GM21723 (cell line): ENCODE measurements around the gene DIAPH2.

Experiments
- ATAC-seq: cut with Tn5 transposase; IDR thresholded peaks from one replicate; pipeline ENCODE4 v1.9.1; 2021; ENCODE audit warnings: mild to moderate bottlenecking, moderate library complexity; ENCODE audit not compliant: unreplicated experiment

The DIAPH2 gene

DNA sequence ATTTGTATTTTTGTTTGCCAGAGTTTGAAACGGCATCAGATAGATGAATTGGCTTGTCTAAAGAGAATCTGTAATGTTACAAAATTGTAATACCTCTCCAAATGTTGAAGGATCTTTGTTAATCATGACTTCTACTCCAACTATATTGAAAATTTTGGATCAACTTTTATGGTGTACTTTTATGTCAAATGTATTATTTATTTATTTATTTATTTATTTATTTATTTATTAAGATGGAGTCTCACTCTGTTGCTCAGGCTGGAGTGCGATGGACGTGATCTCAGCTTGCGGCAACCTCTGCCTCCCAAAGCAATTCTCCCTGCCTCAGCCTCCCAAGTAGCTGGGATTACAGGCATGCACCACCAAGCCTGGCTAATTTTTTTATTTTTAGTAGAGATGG is 235.0 kb downstream of the DIAPH2 start:
- no peak for ATAC-seq

DNA sequence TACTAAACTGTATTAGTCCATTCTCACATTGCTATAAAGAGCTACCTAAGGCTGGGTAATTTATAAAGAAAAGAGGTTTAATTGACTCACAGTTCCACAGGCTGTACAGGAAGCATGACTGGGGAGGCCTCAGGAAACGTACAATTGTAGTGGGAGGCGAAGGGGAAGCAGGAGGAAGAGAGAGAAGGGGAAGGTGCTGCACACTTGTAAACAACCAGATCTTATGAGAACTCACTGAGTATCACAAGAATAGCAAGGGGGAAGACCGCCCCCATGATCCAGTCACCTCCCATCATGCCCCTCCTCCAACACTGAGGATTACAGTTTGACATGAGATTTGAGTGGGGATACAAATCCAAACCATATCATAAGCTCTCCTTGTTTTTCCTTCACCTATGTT is 239.9 kb downstream of the DIAPH2 start:
- no peak for ATAC-seq

DNA sequence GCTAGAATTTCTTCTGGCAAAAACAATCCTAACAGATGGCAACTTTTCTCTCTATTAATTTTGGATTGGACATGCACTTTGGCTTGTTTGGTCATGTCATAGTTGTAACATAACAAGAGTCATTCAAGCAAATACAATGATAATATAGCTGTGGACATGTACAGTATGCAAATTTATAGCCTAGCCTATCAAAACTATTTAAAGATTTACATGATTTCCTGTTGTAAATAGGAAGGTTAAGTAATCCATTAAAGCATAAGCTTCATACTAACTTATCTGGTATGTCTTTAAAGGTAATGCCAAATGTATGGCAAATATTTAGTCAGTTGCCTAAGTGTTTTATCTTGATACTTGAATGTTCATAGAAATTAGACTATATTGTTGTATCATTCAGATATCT is 244.4 kb downstream of the DIAPH2 start:
- ATAC-seq, result no peak

DNA sequence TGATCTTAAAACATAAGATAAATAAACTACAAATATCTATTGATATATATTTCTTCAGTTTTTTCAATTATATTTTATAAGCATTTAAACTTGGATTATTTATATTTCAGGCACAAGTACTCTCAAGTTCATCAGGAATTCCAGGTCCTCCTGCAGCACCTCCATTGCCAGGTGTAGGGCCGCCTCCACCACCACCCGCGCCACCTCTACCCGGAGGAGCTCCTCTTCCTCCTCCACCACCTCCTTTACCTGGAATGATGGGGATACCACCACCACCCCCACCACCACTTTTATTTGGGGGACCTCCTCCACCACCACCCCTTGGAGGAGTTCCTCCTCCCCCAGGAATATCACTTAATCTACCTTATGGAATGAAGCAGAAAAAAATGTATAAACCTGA is 273.1 kb downstream of the DIAPH2 start:
- no peak for ATAC-seq

DNA sequence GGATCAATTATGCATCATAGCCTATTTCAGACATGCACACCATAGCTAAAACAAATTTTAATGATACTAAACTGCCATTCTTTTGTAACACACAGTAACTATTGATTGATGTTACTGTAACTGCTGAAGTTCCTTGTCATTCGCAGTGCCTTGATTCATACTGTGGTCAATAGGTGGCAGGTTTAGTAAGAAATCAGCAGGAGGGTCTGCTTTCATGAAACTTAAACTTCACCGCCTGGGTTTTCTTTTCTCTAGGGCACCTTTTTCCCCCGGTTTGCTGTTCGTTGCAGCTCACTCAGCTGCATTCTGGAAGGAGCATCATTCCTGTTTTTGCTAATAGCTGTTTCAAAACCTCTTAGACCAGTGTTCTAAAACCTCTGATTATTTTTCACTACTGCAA is 287.2 kb downstream of the DIAPH2 start:
- no peak for ATAC-seq

DNA sequence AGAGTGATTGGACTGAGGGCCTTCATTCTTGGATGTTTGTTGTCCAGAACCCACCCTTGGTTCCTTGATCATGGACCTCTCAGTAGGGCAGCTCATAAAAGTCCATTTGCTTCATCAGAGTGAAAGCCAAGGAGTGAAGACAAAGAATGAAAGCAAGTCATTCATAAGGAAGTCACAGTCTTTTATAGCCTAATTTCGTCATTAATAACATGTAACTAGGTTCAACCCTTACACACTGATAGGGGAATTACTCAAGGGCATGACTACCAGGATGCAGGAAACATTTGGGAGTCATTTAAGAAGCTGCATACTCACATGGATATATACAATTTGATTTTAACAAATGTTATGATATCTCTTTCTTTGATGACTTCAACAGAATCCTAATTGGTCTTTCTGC is 294.3 kb downstream of the DIAPH2 start:
- no peak for ATAC-seq

DNA sequence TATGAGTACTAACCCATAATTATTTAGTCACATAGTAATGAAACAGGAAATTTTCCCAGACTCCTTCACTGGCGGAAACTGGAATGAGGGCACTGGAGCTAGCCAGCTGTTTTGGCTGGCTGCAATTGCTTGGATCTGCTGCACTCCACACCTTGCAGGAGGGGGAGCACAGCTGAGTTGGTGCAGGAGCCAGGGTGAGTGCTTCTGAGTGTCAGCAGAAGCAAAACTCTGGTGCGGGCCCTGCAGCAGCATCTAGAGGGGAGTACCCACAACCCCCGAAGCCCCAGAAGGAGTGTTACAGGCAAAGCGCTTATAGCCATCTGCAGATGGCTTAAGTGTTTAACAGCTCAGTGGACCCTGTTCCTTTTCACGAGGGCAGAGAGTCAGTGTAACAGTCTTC is 295.1 kb downstream of the DIAPH2 start:
- ATAC-seq, result no peak

DNA sequence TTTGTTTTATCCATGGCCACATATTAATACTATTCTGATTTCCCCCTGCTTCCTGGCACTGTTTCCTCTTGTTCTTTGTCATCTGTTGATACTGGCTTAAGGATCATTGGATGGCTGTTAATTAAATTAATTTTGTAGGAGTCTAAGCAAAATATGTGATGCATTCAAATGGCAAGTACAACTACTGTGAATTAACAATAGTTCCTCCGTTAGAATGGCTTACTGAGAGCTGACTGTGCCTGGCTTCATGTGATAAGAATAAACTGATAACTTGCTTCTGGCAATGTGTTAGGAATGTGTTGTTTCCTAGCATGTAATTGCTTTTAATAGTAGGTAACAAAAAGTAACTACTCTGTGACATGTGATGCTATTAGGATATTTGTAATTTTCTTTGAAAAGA is 297.5 kb downstream of the DIAPH2 start:
- no peak for ATAC-seq

DNA sequence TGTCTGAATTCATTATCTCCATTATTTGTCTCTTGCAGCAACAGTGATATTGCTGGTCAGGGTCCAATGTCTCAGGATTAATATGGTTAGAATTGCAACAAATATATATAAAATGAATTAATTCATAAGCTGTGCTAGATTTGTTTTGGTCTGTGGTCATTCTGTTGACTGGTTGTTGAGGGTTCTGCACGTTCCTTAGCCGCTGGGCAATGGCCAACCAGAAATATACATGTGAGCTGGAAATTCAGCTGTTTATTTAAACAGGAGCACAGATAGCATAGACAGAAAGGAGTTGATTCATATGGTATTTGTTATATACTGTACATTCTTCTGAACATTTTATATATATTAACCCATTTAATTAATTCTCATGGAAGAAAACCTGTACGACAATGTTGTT is 299.9 kb downstream of the DIAPH2 start:
- ATAC-seq, result no peak

DNA sequence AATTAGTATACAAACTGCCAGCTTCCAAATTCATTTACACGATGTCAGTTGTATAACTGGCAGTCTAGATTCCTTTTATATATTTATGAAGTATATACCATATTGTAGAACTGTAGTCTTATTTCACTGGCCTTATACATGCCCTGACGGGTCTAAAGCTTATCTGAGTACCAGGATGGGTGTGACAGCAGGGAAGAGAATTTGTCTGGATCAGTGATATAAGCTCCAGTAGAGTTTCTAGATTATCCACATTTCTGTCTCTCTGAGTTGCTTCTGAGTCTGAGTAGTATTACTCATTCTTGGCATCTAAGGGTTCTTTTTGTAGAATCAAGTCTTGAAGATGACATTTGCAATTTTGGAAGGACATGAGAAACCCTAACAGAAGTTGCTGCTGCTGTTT is 300.4 kb downstream of the DIAPH2 start:
- ATAC-seq, result no peak

DNA sequence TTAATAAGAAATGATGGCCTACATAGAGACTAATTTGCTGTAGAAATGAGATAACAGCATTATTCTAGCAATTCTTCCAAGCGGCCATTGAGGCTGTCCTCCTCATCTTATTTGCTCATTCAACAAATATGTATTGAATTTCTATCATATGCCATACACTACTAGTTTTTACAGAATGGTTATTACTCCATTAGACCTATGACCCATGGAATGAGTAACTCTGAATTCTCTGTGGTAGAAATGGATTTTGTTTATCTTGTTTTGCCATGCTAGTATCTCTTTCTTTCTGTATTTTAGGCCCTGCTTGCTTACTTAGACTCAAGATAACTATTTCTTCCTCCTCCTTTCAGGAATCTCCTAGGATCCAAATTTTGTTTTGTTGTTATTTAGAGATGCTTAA is 302.6 kb downstream of the DIAPH2 start:
- ATAC-seq, result no peak

DNA sequence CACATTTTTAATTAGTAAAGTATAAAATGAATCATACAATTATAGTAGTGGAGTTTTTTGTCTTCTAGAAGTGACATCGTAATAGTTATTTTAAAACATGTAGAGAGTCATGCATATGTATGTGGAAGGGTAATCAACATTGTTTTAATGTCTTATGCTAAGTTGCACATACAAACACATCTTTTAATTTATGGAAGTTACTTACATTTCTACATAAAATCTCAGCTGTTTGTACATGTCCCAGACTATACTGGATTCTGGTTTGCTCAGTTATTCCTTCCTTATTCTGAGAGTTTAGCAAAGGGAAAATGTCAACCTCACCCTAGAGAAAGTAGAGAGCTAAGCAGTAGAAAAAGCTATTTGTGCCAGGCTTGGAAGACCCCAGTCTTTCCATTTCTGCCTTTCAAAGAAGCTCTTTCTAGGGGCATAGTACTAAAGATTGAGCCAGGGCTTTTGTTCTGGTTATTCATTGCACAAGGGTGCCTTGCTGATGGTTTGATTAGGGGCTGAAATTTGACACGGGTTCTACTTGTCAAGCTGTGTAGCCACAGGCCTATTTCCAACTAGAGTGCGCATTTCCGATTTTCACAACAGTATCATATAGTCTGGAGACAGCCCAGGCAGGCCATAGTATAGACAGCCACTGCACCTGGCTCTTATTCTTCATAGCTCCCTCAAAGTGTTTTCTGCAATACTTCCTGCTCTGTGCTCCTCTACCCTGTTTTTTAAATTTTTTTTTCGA is 305.4 kb downstream of the DIAPH2 start:
- no peak for ATAC-seq

DNA sequence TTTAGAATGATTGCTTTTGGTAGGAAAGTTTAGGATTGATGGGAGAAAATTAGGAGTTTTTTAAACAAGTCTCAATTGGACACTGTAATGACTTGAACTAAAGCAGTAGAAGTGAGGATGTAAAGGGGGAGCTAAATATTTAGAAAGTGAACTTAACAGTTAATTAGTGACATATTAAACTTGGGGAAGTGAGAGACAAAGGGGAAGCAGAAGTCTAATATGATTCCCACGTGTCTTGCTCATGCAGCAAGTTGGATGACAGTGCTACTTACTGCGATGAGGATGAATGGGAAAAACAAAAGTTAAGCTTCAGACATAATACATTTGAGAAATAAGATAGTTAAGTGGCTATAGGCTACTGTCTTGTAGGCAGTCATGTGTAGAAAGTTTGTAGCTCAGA is 309.5 kb downstream of the DIAPH2 start:
- ATAC-seq, result no peak

DNA sequence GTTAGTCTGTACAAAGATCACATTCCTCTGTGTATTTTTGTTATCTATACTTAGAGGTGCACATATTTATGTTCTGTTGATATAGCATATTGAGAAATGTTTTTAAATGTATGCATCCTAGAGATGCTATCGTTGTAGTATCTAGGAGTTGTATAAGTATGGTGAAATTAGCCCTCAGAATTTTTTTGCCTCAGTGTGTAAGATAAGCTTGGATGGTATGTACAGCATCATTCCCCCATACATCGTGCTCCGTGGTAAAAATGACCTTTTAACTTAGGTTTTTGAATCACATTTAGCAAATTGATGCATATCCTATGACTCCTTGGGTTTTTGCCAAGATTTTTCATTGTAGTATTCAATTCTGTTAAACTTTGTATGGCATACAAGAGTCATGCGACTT is 312.6 kb downstream of the DIAPH2 start:
- no peak for ATAC-seq

DNA sequence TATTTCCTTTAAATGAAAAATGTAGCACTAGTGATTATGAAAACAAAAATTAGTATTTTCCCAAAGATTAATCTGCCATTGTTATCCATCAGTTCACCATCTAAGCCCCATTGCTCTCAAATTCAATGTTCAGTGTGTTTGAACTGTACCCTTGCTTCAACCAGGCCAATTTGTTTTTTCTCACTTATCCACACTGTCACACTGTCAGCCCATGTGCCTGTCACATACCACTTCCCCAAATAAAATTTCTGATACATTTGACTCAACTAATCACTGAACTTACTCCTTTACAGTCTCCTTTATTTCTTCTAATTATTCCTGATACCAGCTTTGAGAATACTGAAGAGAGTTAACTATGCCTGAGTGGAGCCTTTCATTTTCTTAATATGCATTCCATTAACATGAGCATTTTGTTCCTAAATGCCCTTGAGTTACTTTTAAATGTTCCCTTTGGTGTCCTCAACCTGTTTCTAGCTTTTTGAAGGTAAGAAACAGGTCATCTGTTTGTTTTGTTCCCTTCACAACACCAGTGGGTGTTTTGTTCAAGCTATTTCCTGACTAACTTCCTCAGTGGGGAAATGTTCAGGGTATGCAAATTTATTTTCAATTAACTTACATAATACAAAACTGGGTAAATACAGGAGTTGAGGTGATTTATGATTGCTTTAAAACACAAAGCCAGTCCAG is 316.2 kb downstream of the DIAPH2 start:
- no peak for ATAC-seq

DNA sequence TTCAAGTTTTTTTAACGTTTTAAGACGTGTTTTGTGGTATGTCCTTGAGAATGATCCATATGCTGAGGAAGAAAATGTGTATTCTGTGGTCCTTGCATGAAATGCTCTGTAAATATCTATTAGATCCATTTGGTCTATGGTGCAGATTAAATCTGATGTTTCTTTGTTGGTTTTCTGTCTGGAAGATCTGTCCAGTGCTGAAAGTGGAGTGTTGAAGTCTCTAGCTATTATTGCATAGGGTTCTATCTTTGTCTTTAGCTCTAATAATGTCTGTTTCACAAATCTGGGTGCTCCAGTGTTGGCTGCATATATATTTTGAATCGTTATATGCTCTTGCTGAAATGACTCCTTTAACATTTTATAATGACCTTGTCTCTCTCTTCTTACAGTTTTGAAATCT is 321.5 kb downstream of the DIAPH2 start:
- no peak for ATAC-seq

DNA sequence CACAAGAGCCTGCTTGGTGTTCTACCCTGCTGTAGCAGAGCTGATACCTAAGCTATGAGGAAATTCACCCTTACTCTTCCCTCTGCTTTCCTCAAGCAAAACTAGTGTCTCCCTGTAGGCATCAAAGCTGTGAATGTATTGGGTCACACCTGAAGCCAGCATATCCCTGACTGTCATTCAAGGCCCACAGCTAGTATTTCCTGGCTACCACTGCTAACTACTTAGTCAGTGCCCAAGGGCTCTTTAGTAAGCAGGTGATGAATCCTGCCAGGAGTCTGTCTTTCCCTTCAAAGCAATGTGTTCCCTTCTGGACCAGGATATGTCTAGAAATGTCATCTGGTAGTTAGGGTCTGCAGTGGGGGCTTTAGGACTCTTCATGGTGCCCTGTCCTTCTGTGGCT is 324.7 kb downstream of the DIAPH2 start:
- ATAC-seq, result no peak

DNA sequence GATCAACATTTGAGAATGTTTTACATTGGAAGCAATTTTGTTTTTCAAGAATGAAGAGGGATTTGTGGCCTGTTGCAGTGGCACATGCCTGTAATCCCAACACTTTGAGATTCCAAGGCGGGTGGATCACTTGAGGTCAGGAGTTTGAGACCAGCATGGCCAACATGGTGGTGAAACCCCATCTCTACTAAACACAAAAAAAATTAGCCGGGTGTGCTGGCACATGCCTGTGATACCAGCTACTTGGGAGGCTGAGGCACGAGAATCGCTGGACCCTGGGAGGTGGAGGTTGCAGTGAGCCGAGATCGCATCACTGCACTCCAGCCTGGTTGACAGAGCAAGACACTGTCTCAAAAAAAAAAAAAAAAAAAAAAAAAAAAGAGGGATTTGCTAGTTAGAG is 326.9 kb downstream of the DIAPH2 start:
- no peak for ATAC-seq

DNA sequence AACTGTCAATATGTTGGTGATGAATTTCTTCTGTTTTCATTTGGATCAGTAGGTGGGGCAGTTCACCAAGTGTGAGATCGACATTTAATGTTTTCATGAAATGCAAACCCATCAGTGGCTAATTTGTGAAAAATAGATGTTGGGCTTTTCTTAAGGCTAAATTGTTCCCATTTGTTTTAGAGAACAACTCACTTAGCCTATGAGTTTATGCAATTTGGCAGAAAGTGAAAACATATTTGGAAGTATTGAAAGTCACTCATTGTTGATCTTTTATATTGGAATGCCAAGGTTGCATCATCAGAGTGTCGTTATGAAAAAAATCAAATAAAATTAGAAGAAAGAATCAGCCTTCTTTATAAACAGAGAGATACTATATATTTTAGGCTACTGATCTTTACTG is 331.5 kb downstream of the DIAPH2 start:
- no peak for ATAC-seq

DNA sequence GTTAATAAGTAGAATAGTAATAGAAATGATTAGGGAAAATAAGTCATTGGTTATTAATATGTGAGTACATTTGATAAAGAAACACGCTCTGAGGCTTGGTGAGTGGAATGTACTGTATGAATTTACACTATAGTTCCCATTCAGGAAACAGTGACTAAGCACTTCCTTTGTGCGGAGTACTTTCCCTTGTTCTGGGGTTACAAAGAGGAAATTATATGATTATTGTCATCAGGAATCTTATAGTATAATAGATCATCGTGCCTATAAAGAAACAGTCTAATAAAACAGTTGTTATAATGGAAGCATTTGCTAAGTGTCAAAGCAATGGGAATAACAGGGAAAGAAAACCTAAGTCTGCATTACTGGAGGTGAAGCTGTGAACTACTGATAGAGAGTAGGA is 337.0 kb downstream of the DIAPH2 start:
- ATAC-seq, result no peak

DNA sequence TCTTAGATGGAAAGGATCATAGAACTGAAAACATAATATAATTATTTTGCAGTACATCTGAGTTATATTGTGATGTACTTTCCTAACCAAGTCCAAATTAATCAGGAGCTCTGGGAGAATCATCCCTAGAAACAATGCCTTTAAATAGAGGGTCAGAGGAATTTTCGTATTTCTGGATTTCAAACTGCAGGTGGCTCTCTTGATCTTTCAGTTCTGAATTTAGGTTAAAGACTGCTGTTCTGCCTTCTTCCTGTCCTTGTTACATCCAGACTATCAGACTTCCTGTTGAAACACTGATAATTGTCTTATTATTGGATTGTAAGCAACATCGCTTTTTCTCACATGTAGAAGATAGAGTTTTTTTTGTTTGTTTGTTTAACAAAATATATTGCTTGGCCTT is 341.8 kb downstream of the DIAPH2 start:
- ATAC-seq, result no peak

DNA sequence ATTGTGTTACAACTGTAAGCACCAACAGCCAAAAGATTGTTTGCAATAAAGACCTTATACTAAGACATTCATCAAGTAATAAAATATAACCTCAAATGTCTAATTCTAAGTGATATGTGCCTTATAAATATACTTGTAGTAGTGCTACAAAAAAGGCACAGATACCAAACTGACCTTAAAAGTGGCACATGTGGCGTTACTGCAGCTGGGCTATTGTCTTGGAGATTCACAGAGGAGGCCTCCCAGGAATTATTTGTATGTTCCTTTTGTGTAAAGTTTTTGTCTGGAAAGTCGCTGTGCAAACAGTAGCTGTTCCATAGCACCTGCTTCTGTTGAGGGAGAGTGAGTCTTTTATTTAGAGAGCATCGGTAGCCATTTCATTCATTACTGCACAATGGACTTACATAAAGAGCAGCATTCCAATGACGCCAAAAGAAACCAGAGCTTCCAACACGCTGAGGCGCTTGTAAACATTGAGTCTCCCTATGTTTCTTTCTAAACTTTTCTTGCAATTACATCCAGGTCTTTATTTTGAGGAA is 342.8 kb downstream of the DIAPH2 start:
- no peak for ATAC-seq

DNA sequence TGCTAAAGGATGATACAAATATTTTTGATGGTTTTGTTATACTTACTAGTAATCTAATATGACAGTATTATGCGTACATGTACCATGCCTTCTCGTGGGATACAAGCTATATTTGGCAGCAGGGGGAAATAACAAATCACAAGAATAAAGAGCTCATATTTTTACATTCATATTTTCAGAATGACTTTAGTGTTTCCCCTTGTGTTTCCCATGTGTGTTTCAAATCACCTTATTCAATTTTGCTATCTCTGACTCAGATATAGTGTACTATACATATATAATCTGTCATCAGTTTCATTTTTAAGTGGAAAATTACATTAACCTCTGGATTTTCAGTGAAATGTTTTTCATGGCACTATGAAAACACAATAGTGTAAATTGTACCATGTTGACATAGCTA is 345.8 kb downstream of the DIAPH2 start:
- ATAC-seq, result no peak
